Brain microvascular endothelial cell (primary cell): ENCODE measurements around the gene KRTAP10-2.

ENCODE experiments used
- DNase-seq: peaks from one replicate; pipeline ENCODE4 v3.0.0-alpha.2; 2020
- H3K27ac ChIP-seq: fragments of 250-450 bp; sonication (Bioruptor Pico); 2 replicates; pipeline ENCODE4 v1.5.1; 2020; ENCODE audit warnings: mild to moderate bottlenecking, moderate library complexity
- H3K27me3 ChIP-seq: fragments of 250-450 bp; sonication (Bioruptor Pico); replicated peaks from 2 replicates; pipeline ENCODE4 v1.5.1; 2020; ENCODE audit warnings: mild to moderate bottlenecking
- H3K36me3 ChIP-seq: fragments of 250-450 bp; sonication (Bioruptor Pico); replicated peaks from 2 replicates; pipeline ENCODE4 v1.5.1; 2020; ENCODE audit warnings: mild to moderate bottlenecking
- H3K4me3 ChIP-seq: 2 replicates; pipeline ENCODE4 v1.5.1; 2011; ENCODE audit warnings: low read depth, mild to moderate bottlenecking, control low read depth, low read length, moderate library complexity
- CTCF ChIP-seq: IDR thresholded peaks from 2 replicates; pipeline ENCODE4 v1.5.1; 2011; ENCODE audit warnings: low read depth, mild to moderate bottlenecking, moderate library complexity, low read length, control low read depth, inconsistent platforms; ENCODE audit errors: missing control alignments
- in situ Hi-C: cut with HindIII; loops from 2 replicates; pipeline ENCODE4 v1.10.0; 2017; ENCODE audit warnings: low sequenced_read_pairs, low pct_ligation_motif_present

KRTAP10-2 gene

GRCh38 chr21:44521928-44522752, 29.2 kb downstream of the KRTAP10-2 start:
- H3K36me3 ChIP-seq, result no peaks in the 10 kb centered on the region
- in situ Hi-C loops, result no loop called here
- no peak overlapping the region for H3K4me3 ChIP-seq
- no peak for TF ChIP-seq CTCF
- DNase-seq, result no peak
- H3K27ac ChIP-seq, result no peak overlapping the region
- H3K27me3 ChIP-seq, result no peaks in the 10 kb centered on the region

GRCh38 chr21:44521301-44521927, 29.9 kb downstream of the KRTAP10-2 start:
- Histone ChIP-seq H3K4me3 (no peak overlapping the region), H3K27ac (no peak overlapping the region), H3K27me3 (no peaks in the 10 kb centered on the region), H3K36me3 (no peaks in the 10 kb centered on the region)
- TF ChIP-seq CTCF, result no peak
- DNase-seq, result no peak
- in situ Hi-C loops, result no loop called here

GRCh38 chr21:44520326-44521300, 30.7 kb downstream of the KRTAP10-2 start:
- H3K27ac ChIP-seq, result no peak overlapping the region
- H3K36me3 ChIP-seq, result no peaks in the 10 kb centered on the region
- in situ Hi-C loops, result no loop called here
- H3K4me3 ChIP-seq, result no peak overlapping the region
- TF ChIP-seq CTCF, result no peak
- DNase-seq, result no peak
- no peaks in the 10 kb centered on the region for H3K27me3 ChIP-seq

- H3K4me3 ChIP-seq, result no peak overlapping the region
These were observed 31.7 kb downstream of the KRTAP10-2 start for GRCh38 chr21:44519346-44520325.

More at GRCh38 chr21:44519346-44520325, 31.7 kb downstream of the KRTAP10-2 start:
- Histone ChIP-seq H3K27ac (no peak overlapping the region), H3K36me3 (no peaks in the 10 kb centered on the region), H3K27me3 (no peaks in the 10 kb centered on the region)
- no peak for TF ChIP-seq CTCF
- DNase-seq, result no peak
- in situ Hi-C loops, result no loop called here
